ENCODE data around the gene ZNF579. TPM values are rescaled to one million over a fixed set of nuclear protein-coding genes. Genes with fewer than 3 reads are reported as not detected.

Gene ZNF579
- total and polyA plus RNA-seq, 8 donors: 10.7 to 14.7 (median 12.9) TPM

GRCh38 chr19:55546011-55546410 is 34.6 kb downstream of the ZNF579 start:
- H3K4me3 ChIP-seq: no peak overlapping the region
- peaks cover 0 to 44% of the 10 kb centered on the region in 2 donors for H3K27me3 ChIP-seq
- intact Hi-C loops (cut with DNase I): no loop called here
- no peak for ATAC-seq
- no peaks in the 10 kb centered on the region for H3K36me3 ChIP-seq
- DNase-seq: peak in 1 of 4 donors; percentile 52
- no peak overlapping the region for H3K27ac ChIP-seq
- H3K4me1 ChIP-seq: peaks cover 0 to 24% of the 10 kb centered on the region in 2 donors
- H3K9me3 ChIP-seq: no peaks in the 10 kb centered on the region
- TF ChIP-seq, protein P1, sequence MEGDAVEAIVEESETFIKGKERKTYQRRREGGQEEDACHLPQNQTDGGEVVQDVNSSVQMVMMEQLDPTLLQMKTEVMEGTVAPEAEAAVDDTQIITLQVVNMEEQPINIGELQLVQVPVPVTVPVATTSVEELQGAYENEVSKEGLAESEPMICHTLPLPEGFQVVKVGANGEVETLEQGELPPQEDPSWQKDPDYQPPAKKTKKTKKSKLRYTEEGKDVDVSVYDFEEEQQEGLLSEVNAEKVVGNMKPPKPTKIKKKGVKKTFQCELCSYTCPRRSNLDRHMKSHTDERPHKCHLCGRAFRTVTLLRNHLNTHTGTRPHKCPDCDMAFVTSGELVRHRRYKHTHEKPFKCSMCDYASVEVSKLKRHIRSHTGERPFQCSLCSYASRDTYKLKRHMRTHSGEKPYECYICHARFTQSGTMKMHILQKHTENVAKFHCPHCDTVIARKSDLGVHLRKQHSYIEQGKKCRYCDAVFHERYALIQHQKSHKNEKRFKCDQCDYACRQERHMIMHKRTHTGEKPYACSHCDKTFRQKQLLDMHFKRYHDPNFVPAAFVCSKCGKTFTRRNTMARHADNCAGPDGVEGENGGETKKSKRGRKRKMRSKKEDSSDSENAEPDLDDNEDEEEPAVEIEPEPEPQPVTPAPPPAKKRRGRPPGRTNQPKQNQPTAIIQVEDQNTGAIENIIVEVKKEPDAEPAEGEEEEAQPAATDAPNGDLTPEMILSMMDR (IDR thresholded peaks at IDR 0.05): no peak

GRCh38 chr19:55545443-55545842 is 35.2 kb downstream of the ZNF579 start, which contains the start of gene SBK3:
TSS of gene SBK3 (minus strand) at chr19:55545543. CDS start at chr19:55545543, 0 bp downstream.
- H3K36me3 ChIP-seq: no peaks in the 10 kb centered on the region
- TF ChIP-seq, protein P1 (IDR thresholded peaks at IDR 0.05): no peak
- no peak within 1 kb of the TSS for H3K27ac ChIP-seq
- no peak within 1 kb of the TSS for H3K4me3 ChIP-seq
- no peaks in the 10 kb centered on the region for H3K9me3 ChIP-seq
- peaks cover 0 to 49% of the 10 kb centered on the region in 2 donors for H3K27me3 ChIP-seq
- no peak for DNase-seq
- intact Hi-C loops (cut with DNase I): no loop called here
- ATAC-seq: no peak
- peaks cover 0 to 24% of the 10 kb centered on the region in 2 donors for H3K4me1 ChIP-seq

GRCh38 chr19:55544776-55545439 is 35.7 kb downstream of the ZNF579 start:
- H3K27ac ChIP-seq: no peak overlapping the region
- no peaks in the 10 kb centered on the region for H3K9me3 ChIP-seq
- H3K27me3 ChIP-seq: peaks cover 0 to 50% of the 10 kb centered on the region in 2 donors
- peaks cover 0 to 24% of the 10 kb centered on the region in 2 donors for H3K4me1 ChIP-seq
- intact Hi-C loops (cut with DNase I): no loop called here
- ATAC-seq (no peak), DNase-seq (no peak)
- TF ChIP-seq, protein P1 (IDR thresholded peaks at IDR 0.05): no peak
- no peak overlapping the region for H3K4me3 ChIP-seq
- no peaks in the 10 kb centered on the region for H3K36me3 ChIP-seq

DNA sequence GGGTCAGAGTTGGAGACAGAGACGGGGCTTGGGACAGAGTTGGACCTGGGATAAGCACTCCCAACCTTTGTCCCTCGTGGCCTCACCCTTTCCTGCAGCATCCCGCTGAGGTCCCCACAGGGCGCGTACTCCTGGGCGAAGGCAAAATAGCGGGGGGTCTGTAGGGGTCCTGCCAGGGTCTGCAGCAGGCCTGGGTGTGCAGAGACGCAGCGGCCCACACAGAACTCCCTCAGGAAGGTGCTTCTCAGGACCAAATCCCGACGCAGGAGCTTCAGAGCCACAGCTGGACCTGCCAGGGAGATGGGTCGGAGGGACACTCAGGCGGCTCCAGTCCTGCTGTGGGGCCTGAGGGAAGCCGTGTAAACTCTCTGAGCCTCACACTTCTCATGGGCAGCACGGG is 36.6 kb downstream of the ZNF579 start:
- Histone ChIP-seq H3K4me1 (peaks cover 0 to 20% of the 10 kb centered on the region in 2 donors), H3K27ac (no peak overlapping the region), H3K4me3 (no peak overlapping the region), H3K36me3 (no peaks in the 10 kb centered on the region), H3K9me3 (no peaks in the 10 kb centered on the region), H3K27me3 (peaks cover 0 to 50% of the 10 kb centered on the region in 2 donors)
- ATAC-seq: no peak
- intact Hi-C loops (cut with DNase I): no loop called here
- no peak for DNase-seq
- TF ChIP-seq, protein P1 (IDR thresholded peaks at IDR 0.05): no peak

DNA sequence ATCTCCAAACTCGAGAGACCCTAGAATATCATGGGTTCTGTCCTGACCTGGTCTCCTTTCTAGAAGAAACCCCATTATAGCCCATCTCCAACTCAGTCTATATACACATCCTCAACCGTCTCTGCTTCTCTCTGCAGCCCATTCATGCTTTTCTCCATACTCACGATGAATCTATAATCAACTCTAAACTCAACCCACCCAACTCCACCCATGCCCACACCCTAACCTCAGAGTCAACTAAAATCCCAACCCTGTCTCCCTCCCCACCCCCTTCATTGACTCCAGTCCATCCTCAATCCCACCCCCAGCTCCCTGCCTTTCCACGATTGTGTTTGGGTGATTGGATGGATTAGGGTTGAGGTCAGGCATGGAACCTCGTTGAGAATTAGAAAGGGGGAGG is 37.1 kb downstream of the ZNF579 start:
- ATAC-seq (no peak), DNase-seq (no peak)
- TF ChIP-seq, protein P1 (IDR thresholded peaks at IDR 0.05): no peak
- Histone ChIP-seq H3K9me3 (no peaks in the 10 kb centered on the region), H3K36me3 (no peaks in the 10 kb centered on the region), H3K4me1 (peaks cover 0 to 20% of the 10 kb centered on the region in 2 donors), H3K27me3 (peaks cover 0 to 45% of the 10 kb centered on the region in 2 donors), H3K4me3 (no peak overlapping the region), H3K27ac (no peak overlapping the region)
- intact Hi-C loops (cut with DNase I): no loop called here
